Lung (tissue), 12 donors: Measurements from ENCODE around the gene NRXN2. TPM values are rescaled to one million over a fixed set of nuclear protein-coding genes. Genes with fewer than 3 reads are reported as not detected.

Experiments
- ATAC-seq: fragments of 200-7000 bp; cut with Tn5 transposase; one replicate; pipeline ENCODE4 v1.9.1; 2020; ENCODE audit warnings: moderate number of reproducible peaks; ENCODE audit not compliant: insufficient read depth, low FRiP score
- DNase-seq, 3 donors: peaks; one replicate each; pipeline ENCODE4 v3.0.0-alpha.2; 2013 to 2017
- H3K27ac ChIP-seq, 2 donors: one replicate each; pipeline ENCODE4 v1.5.1; 2013; ENCODE audit warnings: mild to moderate bottlenecking in 2 of 2, moderate library complexity in 2 of 2, control low read depth in 1 of 2, inconsistent platforms in 1 of 2, low read depth in 1 of 2, low read length in 1 of 2
- H3K27me3 ChIP-seq, 3 donors: one replicate each; pipeline ENCODE4 v1.5.1; 2013; ENCODE audit warnings: low read length in 2 of 3; ENCODE audit not compliant: control insufficient read depth in 3 of 3, insufficient read depth in 3 of 3
- H3K36me3 ChIP-seq, 4 donors: one replicate each; pipeline ENCODE4 v1.5.1; 2013; ENCODE audit warnings: low read length in 4 of 4, mild to moderate bottlenecking in 1 of 4, moderate library complexity in 1 of 4; ENCODE audit not compliant: control insufficient read depth in 4 of 4, insufficient read depth in 4 of 4
- H3K4me1 ChIP-seq, 5 donors: one replicate each; pipeline ENCODE4 v1.5.1; 2013; ENCODE audit warnings: low read length in 5 of 5, mild to moderate bottlenecking in 2 of 5, moderate library complexity in 1 of 5; ENCODE audit not compliant: control insufficient read depth in 5 of 5, insufficient read depth in 5 of 5
- H3K4me3 ChIP-seq: one replicate; pipeline ENCODE4 v1.5.1; 2013; ENCODE audit warnings: mild to moderate bottlenecking, control low read depth, moderate library complexity
- H3K9ac ChIP-seq, 2 donors: one replicate each; pipeline ENCODE4 v1.5.1; 2013; ENCODE audit warnings: low read length in 2 of 2, control low read depth in 1 of 2; ENCODE audit not compliant: insufficient read depth in 1 of 2
- H3K9me3 ChIP-seq, 4 donors: one replicate each; pipeline ENCODE4 v1.5.1; 2013; ENCODE audit warnings: low read length in 3 of 4, mild to moderate bottlenecking in 1 of 4, moderate library complexity in 1 of 4; ENCODE audit not compliant: control insufficient read depth in 4 of 4, insufficient read depth in 3 of 4
- CTCF ChIP-seq: IDR thresholded peaks from 2 replicates; pipeline ENCODE4 v1.5.1; 2012; ENCODE audit warnings: mild to moderate bottlenecking; ENCODE audit errors: control extremely low read depth, extremely low read depth
- WGBS, 2 donors: extraction: QIAGEN DNeasy Blood & Tissue Kit; methylation state at CpG; one replicate each; pipeline ENCODE4 v1.1.7; 2013; 5-methylcytosine and 5-hydroxymethylcytosine counted together
- polyA plus RNA-seq, 2 donors: library from polyadenylated mRNA; stranded (reverse); fragments of 200-250 nt; gene quantifications; one replicate each; pipeline ENCODE4 v1.2.1, GENCODE V29; 2013
- total RNA-seq, 2 donors: library from RNA; depleted of rRNA in 1 of 2; stranded (reverse); fragments of >200 nt in 1 of 2; gene quantifications; one replicate each; pipeline ENCODE4 v1.2.1, GENCODE V29; 2014 to 2021
- donor health status: control.
- donor health status: control.
- donor health status: Bipolar disorder and iron deficiency.
- donor health status: healthy.
- donor health status: DM: yes; HTN: yes; CAD: no.

Gene NRXN2
- total and polyA plus RNA-seq, 4 donors = 0.39 to 6.6 (median 1.1) TPM

DNA sequence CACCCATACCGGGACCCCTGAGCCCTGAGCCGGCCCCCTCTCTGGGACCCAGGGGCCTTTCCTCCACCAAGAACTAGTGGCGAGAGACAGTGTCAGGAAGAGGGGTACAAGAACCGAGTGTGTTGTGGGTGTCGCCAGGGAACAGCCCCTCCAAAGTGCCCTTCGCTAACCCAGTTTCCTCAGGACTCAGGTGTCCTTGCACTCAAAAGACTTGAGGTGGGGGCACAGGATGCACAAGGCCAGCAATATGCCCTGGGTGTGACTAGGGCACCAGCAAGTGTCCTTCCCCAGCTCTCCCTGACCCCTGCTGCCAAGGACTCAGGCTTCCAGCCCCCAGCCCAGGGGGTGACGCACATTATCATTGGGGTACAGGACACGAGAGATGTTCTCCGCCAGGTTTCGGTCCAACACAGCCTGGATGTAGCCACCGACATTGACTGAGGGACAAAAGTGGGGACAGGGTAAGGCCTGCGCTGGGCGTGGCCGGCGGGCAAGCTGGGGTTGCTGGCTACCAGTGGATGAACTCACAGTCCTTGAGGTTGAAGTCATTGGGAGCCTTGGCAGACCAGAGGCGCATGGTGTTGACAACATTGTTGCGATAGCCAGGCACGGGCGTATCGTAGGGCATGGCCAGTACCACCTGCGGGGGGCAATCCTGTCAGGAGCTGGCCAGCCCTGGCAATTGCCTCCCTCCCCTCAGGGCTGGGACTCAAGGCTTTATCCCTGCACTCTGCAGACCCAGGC lies 32.1 kb upstream of the NRXN2 start:
- Histone ChIP-seq H3K4me1 (peaks cover 0 to 10% (median 2%) of the 10 kb centered on the region in 5 donors), H3K9ac (no peak overlapping the region), H3K27ac (no peak overlapping the region), H3K27me3 (no peaks in the 10 kb centered on the region), H3K9me3 (no peaks in the 10 kb centered on the region), H3K4me3 (no peak overlapping the region), H3K36me3 (peaks cover 0 to 4% (median 1%) of the 10 kb centered on the region in 4 donors)
- 93% methylated on average over 21 of the region's 21 CpGs for WGBS, 2 donors
- DNase-seq (no peak), ATAC-seq (no peak)
- no peak for TF ChIP-seq CTCF

DNA sequence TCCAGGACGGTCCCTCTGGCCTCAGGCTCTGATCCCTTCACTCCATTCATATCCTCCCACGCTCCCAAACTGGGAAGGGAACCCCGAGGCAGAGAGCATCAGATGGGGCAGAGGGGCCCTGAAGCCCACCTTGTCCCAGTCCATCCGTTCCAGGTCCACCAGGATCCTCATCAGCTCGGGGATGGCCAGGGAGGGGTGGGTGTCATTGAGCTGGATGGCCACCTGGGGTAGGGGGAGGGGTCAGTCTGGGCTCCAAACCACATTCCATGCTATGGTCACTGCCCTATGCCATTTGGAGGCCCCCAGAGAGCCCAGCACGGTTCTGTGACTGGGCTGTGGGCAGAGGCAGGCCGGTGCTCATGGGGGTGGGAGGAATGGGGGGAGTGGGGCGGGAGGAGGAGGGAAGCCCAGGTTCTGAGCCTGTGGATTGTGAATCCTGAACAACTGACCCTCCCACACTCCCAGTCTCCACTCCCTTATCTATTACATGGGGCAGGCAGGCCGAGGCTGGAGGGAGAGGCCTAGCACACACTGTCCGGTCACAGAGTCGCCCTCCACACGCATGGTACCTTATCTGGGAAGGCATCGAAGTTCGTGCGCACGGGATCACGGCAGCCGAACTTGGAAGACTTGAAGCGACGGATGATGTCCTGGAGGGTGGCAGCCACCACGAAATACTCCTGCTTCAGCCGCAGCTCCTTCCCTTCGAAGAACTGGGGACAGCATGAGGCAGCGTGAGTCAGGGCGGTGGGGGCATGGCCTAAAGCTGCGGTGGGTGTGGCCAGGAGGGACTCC lies 31.3 kb upstream of the NRXN2 start:
- no peak for TF ChIP-seq CTCF
- Histone ChIP-seq H3K27ac (no peak overlapping the region), H3K36me3 (peaks cover 0 to 4% (median 1%) of the 10 kb centered on the region in 4 donors), H3K9me3 (no peaks in the 10 kb centered on the region), H3K4me3 (no peak overlapping the region), H3K9ac (no peak overlapping the region), H3K4me1 (peaks cover 0 to 2% (median 0%) of the 10 kb centered on the region in 5 donors), H3K27me3 (no peaks in the 10 kb centered on the region)
- DNase-seq (no peak), ATAC-seq (no peak)
- WGBS, 2 donors = 90 to 94% methylated on average over 26 of the region's 26 CpGs

DNA sequence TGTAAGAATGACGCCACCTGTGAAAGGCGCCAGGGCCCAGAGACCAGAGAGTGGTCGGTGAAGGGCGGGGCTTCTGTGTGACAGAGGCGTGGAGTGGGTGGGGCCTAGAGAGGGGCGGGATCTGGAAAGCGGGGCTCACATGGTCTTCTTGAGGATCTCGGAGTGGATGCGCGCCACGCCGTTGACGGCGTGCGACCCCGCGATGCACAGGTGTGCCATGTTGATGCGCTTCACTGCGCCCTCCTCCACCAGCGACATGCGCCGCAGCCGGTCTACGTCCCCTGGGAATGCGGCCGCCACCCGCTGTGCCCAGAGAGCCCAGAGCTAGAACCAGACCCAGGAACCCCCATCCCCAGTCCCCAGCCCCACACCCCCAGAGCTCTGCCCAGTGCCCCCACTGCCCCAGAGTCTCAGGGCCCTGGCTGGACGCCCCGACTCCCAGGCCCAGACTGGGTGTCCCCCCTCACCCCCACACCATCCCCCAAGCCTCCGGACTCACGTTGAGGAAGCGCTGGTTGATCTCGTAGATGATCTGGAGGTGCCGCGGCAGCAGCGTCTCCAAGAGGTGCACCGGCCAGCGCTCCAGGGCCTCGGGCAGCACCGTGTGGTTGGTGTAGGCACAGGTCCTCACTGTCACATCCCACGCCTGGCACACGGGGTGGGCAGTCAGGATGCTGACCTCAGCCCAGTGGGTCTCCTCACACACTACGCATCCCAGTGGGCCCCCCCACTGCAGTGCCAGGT lies 30.6 kb upstream of the NRXN2 start:
- TF ChIP-seq CTCF = no peak
- DNase-seq (no peak), ATAC-seq (no peak)
- no peak overlapping the region for H3K27ac ChIP-seq
- no peak overlapping the region for H3K9ac ChIP-seq
- no peaks in the 10 kb centered on the region for H3K4me1 ChIP-seq
- H3K9me3 ChIP-seq = no peaks in the 10 kb centered on the region
- 96% methylated on average over 40 to 43 of the region's 43 CpGs for WGBS, 2 donors
- no peak overlapping the region for H3K4me3 ChIP-seq
- peaks cover 0 to 4% (median 1%) of the 10 kb centered on the region in 4 donors for H3K36me3 ChIP-seq
- no peaks in the 10 kb centered on the region for H3K27me3 ChIP-seq
